Activated T-cell treated with anti-CD3 and anti-CD28 coated beads, Interleukin-2, amount 50 U/mL, for 72 hours (primary cell): ENCODE measurements around the gene GTSE1. TPM values are rescaled to one million over a fixed set of nuclear protein-coding genes. Genes with fewer than 3 reads are reported as not detected.

Experiments
- total RNA-seq, 2 donors: library from RNA; stranded (reverse); gene quantifications; one replicate each; pipeline ENCODE4 v1.2.3, GENCODE V29; 2022

The GTSE1 gene
- total RNA-seq, 2 donors from 2014 or later, result 54.2 to 60.5 TPM

Other genes starting within 250 kb of the GTSE1 start
- gene PPARA, start 146.3 kb upstream of the GTSE1 start, total RNA-seq, result 10 to 100 TPM; 14.8 to 16.6 TPM
- 10 to 100 TPM; 13.1 to 14.9 TPM for gene CDPF1, start 46.6 kb upstream of the GTSE1 start, total RNA-seq
- not detected for gene PKDREJ, start 33.5 kb upstream of the GTSE1 start, total RNA-seq
- 10 to 100 TPM; 10.1 to 16.5 TPM for gene TTC38, start 28.9 kb upstream of the GTSE1 start, total RNA-seq
- 10 to 100 TPM; 65.3 to 69.7 TPM for gene TRMU, start 38.8 kb downstream of the GTSE1 start, total RNA-seq
- gene CELSR1, start 240.8 kb downstream of the GTSE1 start, total RNA-seq, result 1 to 10 TPM in 1 of 2 donors, under 1 TPM in 1; 0.83 to 1.3 TPM